HuH-7.5 (cell line): ENCODE results near the gene PM20D1.
"Not testable (repeated sequence)": the region's sequence is repeated elsewhere in the genome, so short reads cannot be mapped to it uniquely, and the experiment has no call there.

Experiments
- DNase-seq: peaks from one replicate; pipeline ENCODE4 v3.0.0; 2011; ENCODE audit warnings: low spot score

PM20D1 gene, protein sequence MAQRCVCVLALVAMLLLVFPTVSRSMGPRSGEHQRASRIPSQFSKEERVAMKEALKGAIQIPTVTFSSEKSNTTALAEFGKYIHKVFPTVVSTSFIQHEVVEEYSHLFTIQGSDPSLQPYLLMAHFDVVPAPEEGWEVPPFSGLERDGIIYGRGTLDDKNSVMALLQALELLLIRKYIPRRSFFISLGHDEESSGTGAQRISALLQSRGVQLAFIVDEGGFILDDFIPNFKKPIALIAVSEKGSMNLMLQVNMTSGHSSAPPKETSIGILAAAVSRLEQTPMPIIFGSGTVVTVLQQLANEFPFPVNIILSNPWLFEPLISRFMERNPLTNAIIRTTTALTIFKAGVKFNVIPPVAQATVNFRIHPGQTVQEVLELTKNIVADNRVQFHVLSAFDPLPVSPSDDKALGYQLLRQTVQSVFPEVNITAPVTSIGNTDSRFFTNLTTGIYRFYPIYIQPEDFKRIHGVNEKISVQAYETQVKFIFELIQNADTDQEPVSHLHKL

DNA sequence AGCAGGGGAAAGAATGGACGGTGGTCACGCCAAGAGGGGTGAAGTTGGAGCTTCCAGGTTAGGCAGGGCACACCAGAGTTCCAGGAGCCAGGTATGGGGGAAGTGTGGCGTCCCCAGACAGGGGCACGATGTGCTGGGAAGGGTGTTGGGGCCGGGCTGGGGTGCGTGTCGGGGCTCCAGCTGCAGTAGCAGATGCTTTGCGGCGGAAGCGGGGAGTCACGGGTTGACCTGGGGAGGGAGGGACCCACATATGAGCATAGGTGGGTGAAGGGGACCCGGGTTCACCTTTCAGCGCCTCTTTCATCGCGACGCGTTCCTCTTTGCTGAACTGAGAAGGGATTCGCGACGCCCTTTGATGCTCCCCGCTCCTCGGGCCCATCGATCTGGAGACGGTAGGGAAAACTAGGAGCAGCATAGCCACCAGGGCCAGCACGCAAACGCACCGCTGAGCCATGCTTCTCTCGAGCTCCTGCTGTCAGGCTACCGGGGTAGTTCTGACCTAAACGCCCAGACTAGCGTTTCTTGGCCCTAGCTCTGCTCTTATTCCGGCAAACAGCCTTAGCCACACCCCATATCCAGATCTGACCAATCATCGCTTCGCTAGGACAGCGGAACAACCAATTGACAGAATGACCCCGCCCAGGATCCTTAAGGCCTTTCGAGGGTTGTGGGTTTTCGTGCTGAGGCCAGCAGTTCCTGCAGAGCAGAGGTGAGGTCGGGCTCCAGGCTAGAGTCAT, at the start of gene PM20D1:
Gene PM20D1 (minus strand): TSS at position 514 of the 737 bp plus-strand sequence. CDS start 60 bp downstream, at position 454.
- DNase-seq = no peak

DNA sequence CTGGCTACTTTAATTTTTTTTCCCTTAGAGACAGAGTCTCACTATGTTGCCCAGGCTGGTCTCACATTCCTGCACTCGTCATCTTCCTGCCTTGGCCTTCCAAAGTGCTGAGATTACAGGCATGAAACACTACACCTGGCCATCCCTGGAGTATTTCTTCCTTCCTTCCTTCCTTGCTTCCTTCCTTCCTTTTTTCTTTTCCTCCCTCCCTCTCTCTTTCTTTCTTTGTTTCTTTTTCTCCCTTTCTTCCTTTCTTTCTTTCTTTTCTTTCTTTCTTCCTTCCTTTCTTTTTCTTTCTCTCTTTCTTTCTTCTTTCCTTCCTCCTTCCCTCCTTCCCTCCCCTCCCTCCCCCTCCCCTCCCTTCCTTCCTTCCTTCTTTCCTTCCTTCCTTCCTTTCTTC, 46.4 kb upstream of the PM20D1 start:
- DNase-seq = no peak

DNA sequence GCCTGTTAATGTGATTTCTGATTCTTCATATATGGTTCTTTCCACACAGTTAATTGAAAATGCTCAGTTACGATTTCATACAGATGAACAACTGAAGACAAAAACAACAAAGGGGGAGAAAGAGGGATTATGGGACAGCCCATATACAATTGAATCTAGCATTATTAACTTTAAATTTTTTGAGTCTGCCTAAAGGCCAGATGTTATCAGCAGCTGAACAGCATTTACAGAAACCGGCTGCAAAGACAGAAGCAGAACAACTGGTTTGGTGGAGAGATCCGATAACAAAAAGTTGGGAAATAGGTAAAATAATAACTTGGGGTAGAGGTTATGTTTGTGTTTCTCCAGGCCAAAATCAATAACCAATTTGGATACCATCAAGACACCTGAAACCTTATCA, 44.2 kb upstream of the PM20D1 start:
- not testable (repeated sequence) for DNase-seq

DNA sequence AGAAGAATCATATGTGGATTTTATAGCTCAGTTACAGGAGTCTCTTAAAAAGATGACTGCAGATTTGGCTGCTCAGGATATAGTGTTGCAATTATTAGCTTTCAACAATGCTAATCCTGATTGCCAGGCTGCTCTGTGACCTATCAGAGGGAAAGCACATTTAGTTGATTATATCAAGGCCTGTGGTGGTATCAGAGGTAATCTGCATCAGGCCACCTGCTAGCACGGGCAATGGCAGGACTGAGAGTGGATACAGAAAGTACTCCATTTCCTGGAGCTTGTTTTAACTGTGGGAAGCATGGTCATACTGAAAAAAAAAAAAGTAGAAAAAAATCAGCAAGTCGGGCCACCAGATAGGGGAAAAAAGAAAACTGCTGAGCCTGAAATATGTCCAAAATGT, 42.2 kb upstream of the PM20D1 start:
- DNase-seq = not testable (repeated sequence)

DNA sequence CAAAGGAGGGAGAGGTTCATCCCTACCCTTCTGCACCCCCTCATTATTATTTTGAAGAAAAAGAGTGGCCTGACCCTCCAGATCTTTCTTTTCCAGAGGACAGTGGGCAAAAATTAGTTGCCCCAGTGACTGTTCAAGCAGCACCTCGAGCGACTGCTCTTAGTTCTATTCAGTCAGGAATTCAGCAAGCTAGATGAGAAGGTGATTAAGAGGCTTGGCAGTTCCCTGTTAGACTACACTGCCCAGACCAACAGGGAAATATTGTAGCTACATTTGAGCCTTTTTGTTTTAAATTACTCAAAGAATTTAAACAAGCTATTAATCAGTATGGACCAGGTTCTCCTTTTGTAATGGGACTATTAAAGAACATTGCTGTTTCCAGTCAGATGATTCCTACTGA, 41.5 kb upstream of the PM20D1 start:
- not testable (repeated sequence) for DNase-seq

DNA sequence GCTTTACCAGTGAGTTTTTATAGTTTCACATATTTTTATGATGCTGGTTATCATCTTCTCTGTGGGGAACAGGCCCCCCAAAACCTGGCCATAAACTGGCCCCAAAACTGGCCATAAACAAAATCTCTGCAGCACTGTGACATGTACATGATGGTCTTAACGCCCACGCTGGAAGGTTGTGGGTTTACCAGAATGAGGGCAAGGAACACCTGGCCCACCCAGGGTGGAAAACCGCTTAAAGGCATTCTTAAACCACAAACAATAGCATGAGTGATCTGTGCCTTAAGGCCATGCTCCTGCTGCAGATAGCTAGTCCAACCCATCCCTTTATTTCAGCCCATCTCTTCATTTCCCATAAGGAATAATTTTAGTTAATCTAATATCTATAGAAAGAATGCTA, 40.7 kb upstream of the PM20D1 start:
- DNase-seq = not testable (repeated sequence)

DNA sequence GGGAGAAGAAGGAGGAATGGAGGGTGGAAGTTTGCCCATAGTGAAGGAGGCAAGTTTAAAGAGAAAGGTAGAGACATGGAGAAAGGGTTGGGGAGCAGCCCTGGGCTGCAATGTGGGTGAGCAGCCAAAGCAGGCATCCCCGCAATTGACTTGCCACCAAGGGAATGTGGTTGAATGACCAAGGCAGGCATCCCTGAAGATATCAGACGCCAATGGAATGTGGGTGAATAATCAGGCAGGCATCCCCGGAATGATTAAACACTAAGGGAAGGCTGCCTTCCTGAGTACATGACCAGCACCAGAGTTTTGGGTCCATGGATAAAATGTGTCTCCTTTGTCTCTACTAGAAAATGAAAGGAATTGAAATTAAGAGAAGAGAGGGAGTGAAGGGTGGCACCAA, 39.8 kb upstream of the PM20D1 start:
- not testable (repeated sequence) for DNase-seq

DNA sequence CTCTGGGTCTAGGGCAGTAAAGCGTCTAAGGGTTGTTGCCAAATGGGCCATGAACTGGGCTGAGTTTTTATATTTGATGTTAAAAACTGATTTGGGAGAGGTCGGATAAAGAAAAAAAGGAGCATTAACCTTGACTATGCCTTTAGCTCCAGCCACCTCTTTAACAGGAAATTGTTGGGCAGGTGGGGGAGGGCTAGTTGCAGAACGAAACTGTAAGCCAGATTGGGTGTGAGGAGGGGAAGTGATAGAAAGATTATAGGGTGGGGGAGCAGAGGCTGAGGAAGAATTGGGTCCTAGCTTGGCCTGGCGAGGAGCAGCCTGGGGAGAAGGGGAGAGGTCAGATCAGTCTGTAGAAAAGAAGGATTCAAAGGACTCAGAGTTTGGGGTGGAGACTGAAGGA, 39.1 kb upstream of the PM20D1 start:
- DNase-seq = not testable (repeated sequence)

DNA sequence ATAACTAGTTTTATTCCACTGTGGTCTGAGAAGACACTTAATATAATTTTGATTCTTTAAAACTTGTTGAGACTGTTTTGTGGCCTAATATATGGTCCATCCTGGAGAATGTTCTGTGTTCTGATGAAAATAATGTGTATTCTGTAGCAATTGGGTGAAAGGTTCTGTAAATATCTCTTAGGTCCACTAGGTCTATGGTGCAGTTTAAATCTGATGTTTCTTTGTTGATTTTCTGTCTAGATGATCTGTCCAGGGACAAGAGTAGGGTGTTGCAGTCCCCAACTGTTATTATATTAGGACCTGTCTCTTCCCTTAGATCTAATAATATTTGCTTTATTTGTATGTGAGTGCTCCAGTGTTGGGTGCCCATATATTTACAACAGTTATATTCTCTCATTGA, 33.9 kb upstream of the PM20D1 start:
- DNase-seq = no peak

DNA sequence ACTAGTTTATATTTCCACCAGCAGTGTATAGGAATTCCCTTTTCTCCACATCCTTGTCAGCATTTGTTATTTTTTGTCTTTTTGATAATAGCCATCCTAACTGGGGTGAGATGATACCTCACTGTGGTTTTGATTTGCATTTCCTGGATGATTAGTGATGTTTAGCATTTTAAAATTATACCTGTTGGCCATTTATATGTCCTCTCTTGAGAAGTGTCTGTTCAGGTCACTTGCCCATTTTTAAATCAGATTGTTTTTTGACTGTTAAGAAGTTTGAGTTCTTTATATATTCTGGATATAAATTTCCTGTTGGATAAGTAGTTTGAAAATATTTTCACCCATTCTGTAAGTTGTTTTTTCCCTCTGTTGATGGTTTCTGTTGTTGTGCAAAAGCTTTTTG, 31.0 kb upstream of the PM20D1 start:
- no peak for DNase-seq

DNA sequence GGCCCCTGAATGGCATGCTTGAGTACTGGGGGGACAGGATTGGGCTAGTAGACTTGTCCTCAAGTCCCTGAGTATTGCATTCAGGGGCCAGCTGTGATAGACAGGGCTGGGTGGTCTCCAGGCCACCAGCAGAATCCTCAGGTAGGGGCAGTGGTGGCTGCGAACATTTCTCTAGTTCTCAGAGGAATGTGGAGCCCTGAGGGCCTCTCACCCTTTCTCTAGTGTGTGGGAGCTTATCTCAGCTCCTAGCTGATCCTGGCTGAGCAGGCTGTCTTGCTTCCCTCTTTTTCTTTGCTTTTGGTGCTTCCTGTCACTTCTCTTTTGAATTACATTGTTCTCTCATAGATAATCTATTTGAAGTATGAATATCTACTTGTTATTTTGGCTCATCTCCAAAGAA, 30.0 kb upstream of the PM20D1 start:
- no peak for DNase-seq

DNA sequence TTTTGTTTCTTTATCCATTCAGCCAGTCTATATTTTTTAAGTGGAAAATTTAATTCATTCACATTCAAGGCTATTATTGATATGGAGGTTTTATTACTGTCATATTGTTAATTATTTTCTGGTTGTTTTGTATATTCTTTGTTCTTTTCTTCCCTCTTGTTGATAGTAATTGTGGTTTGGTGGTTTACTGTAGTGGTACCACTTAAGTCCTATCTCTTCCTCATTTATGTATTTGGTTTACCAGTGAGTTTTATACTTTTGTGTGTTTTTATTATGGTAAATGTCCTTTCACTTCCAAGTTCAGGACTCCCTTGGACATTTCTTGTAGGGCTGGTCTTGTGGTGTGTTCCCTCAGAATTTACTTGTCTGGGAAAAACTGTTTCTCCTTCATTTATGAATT, 28.1 kb upstream of the PM20D1 start:
- no peak for DNase-seq

DNA sequence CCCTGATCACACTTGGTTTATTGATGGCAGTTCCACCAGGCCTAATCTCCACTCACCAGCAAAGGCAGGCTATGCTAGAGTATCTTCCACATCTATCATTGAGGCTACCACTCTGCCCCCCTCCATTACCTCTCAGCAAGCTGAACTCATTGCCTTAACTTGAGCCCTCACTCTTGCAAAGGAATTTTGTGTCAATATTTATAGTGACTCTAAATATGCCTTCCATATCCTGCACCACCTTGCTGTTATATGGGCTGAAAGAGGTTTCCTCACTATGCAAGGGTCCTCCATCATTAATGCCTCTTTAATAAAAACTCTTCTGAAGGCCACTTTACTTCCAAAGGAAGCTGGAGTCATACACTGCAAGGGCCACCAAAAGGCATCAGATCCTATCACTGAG, 23.2 kb upstream of the PM20D1 start:
- DNase-seq = not testable (repeated sequence)

DNA sequence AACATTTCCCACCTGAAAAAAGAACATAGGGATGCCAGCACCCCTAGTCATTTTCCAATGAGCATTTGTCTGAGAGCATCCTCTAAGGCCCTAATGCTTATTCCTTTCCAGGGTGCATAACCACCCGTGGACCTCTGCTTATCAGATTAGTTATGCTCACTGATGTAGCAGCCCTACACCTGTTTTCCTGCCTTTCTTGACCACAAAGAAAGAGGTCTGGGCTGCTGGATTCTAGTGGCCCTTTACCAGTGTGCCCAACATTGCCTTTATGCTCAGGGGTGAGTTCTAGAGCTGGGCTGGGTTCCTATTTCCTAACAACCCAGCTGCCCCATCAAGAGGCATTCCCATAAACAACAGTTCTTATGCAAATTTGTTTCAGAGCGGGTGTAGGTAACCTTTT, 20.3 kb upstream of the PM20D1 start:
- DNase-seq = no peak

DNA sequence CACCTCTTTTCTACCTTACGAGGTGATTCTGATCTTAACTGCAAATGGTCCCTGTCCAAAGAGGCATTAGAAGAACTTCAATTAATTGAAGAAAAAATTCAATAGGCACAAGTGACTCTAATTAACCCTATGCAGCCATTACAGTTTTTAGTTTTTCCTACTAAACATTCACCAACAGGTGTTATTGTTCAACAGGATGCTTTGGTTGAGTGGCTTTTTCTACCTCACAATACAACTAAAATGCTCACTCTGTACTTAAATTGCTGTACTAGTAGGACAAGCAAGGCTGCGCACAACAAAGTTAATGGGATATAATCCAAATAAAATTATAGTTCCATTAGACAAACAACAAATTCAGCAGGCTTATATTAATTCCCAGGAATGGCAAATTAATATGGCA, 11.6 kb upstream of the PM20D1 start:
- DNase-seq = no peak

DNA sequence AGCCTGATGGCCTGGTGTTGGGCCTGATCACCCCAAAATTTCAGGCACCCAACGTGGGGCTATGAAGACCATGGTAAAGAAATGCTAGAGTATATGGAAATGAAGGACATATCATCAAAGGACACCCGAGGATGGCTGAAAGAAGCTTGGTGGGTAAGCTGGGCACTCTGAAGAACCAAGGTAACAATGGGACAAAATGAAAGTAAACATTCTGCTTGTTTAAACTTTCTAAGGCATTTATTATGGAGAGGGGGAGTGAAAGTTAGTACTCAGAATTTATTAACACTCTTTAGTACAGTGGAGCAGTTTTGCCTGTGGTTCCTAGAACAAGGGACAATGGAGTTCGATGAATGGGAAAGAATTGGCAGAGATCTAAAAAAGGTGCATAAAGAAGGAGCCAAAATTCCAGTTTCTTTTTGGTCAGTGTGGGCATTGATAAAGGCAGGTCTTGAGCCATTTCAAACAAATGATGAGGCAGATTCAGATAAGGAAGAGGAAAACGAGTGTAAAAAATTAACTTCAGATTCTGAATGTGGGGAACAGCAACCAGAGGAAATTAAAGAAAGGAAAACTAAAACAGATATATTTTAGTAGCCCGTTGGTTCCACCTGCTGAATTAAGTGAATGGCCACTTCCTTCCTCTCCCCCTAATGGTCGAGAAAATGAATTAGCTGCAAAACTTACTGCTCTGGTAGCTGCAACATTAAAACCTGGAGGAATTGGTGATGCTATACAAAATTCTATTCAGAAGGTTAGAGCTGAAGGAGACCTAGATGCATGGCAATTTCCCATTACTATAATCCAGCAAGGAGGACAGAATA, 8.4 kb upstream of the PM20D1 start:
- no peak for DNase-seq

DNA sequence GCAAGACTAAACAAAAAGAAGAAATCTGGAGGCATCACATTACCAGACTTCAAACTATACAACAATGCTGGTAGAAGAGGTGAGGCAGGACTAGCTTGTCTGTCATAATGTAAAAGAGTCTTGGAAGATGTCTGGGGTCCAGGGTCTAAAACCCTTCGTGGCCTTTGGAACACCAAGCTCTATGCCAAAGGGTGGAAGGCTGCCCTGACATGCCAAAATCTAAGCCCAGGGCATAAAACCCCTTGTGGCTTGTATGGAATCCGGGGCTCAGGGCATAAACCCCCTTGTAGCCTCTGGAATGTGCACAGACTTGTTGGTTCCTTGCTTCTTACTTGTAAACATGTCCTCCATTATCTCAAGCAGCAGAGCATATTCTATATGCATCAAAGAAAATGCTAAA, 7.6 kb upstream of the PM20D1 start:
- DNase-seq = not testable (repeated sequence)

DNA sequence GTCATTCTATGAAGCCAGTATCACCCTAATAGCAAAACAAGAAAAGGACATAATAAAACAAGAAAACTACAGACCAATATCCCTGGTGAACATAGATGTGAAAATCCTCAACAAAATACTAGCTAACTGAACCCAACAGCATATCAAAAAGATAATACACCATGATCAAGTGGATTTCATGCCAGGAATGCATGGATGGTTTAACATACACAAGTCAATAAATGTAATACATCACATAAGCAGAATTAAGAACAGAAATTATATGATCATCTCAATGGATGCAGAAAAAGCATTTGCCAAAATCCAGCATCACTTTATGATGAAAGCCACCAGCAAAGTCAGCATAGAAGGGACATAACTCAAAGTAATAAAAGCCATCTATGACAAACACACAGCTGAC, 6.5 kb upstream of the PM20D1 start:
- no peak for DNase-seq

DNA sequence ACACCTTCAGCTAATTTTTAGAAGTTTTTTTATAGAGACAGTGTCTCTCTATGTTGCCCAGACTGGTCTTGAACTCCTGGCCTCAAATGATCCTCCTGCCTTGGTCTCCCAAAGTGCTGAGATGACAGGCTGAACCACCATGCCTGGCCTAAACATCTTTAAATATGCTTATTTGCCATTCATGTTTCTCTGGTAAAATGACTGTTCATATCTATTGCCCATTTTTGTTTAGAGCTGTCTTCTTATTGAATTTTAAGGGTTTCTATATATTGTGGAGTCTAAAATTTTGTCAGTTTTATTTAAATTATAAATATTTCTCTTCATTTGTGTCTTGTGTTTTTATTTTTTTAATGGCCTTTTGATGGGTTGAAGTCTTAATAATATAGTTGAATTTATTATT, 3.0 kb upstream of the PM20D1 start:
- DNase-seq = no peak

DNA sequence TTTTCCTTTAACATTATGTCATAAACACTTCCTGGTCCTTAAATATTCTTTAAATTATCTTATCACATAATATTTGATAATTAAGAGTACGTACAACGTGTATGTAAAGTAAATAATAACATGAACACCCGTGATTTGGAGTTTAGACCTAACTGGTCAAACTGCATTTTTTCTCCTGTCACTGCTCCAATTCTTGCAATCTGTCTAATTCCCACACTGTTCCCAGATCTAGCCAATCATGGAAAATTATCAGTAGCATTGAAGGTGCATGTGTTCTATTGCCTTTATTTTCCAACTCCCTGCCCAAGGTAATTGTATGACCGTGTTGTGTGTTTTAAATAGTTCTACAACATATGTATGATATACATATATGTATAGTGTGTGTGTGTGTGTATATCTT, 2.1 kb upstream of the PM20D1 start:
- DNase-seq = no peak

DNA sequence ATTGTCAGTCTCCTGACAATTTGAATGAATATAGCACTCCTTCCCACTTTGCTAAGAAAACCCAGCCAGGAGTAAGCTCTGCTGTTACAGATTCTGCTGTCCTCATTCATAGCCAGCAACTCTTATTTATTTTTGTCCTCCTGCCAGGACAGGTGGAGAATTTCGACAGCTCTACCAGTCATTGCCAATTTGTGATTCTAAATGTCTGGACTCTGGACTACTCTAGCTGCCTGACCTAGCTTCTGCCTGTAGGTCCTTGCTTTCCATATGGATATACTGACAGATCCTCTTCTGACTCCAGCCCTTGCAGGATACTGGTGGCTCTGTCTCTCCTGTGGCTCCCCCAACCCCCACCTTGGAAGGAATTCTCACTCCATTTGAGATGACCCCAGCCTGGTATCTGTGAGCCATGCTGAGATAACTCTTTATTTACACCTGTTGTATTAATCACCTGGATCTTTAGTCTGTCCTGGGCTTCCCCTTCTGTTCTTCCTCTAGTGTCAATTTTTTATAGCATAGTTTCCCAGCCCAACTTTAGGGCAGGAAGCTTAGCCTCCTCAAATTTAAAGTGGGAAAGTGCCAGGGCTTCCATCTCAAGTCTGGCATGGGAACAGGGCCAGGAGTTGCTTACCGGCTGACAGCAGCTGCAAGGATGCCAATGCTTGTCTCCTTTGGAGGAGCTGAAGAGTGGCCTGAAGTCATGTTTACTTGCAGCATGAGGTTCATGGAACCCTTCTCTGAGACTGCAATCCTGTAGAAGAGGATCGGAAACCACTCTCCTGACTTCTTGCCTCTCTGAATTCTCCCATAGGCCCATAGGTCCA, 6.7 kb downstream of the PM20D1 start:
- DNase-seq = no peak

DNA sequence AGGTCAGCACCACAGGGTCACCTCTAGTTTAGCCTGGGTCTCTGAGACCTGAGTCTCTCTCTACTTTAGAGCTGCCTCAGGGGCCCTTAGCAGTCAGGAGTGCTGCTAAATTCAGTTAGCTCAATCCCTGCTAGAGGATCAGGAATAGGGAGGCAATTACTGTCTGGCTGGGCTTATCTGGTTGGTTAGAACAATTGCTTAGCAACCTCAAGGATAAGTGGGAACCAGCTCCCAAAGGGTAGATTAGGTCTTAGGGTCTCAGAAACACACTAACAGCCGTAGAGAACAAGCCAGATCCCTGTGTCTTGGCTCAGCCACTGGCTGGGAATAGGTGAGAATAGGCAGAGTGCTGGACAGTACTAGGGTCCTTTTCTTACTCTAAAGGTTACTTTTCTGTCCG, 7.7 kb downstream of the PM20D1 start:
- no peak for DNase-seq
